ENCODE results near the gene LRP10.

The LRP10 gene

GRCh38 chr14:22839159-22839779 is 32.3 kb upstream of the LRP10 start:
- TF ChIP-seq CTCF (IDR thresholded peaks at IDR 0.05; ENCODE audit: low read depth, low read length, missing control alignments), result no peak
- no peak for DNase-seq (ENCODE audit: extremely low read depth, low read depth)
- peak overlapping the region; percentile 85 for H3K4me3 ChIP-seq (replicated peaks; ENCODE audit: low read depth, low read length)

- no peak for TF ChIP-seq CTCF (IDR thresholded peaks at IDR 0.05; ENCODE audit: low read depth, low read length, missing control alignments)
- DNase-seq (ENCODE audit: extremely low read depth, low read depth), result no peak
Measured at GRCh38 chr14:22841311-22841710, 30.2 kb upstream of the LRP10 start.

GRCh38 chr14:22841769-22842168 is 29.8 kb upstream of the LRP10 start:
- DNase-seq (ENCODE audit: extremely low read depth, low read depth), result no peak
- no peak for TF ChIP-seq CTCF (IDR thresholded peaks at IDR 0.05; ENCODE audit: low read depth, low read length, missing control alignments)

More at GRCh38 chr14:22841311-22841710, 30.2 kb upstream of the LRP10 start:
- no peak overlapping the region for H3K4me3 ChIP-seq (replicated peaks; ENCODE audit: low read depth, low read length)

DNA sequence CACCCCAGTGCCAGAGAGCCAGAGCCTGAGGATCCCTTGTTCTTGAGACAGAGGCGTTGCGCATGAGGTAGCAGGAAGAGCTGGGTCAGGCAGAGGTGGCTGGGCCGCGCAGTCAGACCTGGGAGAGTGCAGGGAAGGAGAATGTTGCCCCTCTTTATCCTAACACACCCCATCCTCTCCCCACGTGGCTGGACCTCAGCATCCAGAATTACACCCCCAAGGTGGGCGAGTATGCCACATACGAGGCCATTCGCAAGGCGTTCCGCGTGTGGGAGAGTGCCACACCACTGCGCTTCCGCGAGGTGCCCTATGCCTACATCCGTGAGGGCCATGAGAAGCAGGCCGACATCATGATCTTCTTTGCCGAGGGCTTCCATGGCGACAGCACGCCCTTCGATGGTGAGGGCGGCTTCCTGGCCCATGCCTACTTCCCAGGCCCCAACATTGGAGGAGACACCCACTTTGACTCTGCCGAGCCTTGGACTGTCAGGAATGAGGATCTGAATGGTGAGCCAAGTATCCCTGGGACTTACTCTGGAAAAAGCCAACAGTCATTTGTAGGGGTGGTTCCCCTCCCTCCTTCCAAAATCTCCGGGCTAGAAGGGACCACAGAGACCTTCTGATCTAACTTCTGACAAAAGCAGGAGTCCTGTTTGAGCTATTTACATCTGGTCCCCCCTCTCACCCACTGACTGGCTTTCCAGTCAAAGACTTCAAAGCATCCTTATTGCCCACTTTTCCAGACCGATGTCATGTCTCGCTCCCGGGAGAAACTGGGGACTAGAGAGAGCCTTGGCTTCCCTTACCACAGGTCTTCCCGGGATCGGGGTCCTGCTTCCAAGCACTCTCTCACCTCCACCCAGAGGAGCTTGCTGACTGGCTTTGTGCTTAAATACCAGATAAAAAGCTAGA is 29.1 kb upstream of the LRP10 start:
- DNase-seq (ENCODE audit: extremely low read depth, low read depth), result no peak

More at GRCh38 chr14:22841769-22842168, 29.8 kb upstream of the LRP10 start:
- no peak overlapping the region for H3K4me3 ChIP-seq (replicated peaks; ENCODE audit: low read depth, low read length)

GRCh38 chr14:22843123-22843925 is 28.2 kb upstream of the LRP10 start:
- no peak overlapping the region for H3K4me3 ChIP-seq (replicated peaks; ENCODE audit: low read depth, low read length)
- no peak for DNase-seq (ENCODE audit: extremely low read depth, low read depth)
- no peak for TF ChIP-seq CTCF (IDR thresholded peaks at IDR 0.05; ENCODE audit: low read depth, low read length, missing control alignments)

More for the DNA sequence above, 29.1 kb upstream of the LRP10 start:
- no peak overlapping the region for H3K4me3 ChIP-seq (replicated peaks; ENCODE audit: low read depth, low read length)
- no peak for TF ChIP-seq CTCF (IDR thresholded peaks at IDR 0.05; ENCODE audit: low read depth, low read length, missing control alignments)

- no peak for DNase-seq (ENCODE audit: extremely low read depth, low read depth)
- no peak for TF ChIP-seq CTCF (IDR thresholded peaks at IDR 0.05; ENCODE audit: low read depth, low read length, missing control alignments)
Measured at GRCh38 chr14:22844221-22845102, 27.1 kb upstream of the LRP10 start.

More at GRCh38 chr14:22844221-22845102, 27.1 kb upstream of the LRP10 start:
- no peak overlapping the region for H3K4me3 ChIP-seq (replicated peaks; ENCODE audit: low read depth, low read length)
